Chondrocyte (in vitro differentiated cells): ENCODE results near the gene GRIP1. TPM values are rescaled to one million over a fixed set of nuclear protein-coding genes. Genes with fewer than 3 reads are reported as not detected.

Experiments
- DNase-seq: peaks from one replicate; pipeline ENCODE4 v3.0.0; 2021; ENCODE audit warnings: mixed read lengths, low spot score
- H3K27ac Mint-ChIP-seq: one replicate; pipeline ENCODE4 v1.8.0; 2021; ENCODE audit warnings: mild to moderate bottlenecking, moderate library complexity, mixed read lengths; ENCODE audit not compliant: unreplicated experiment
- H3K27me3 Mint-ChIP-seq: 2 replicates; pipeline ENCODE4 v1.8.0; 2021; ENCODE audit warnings: low read depth, mixed read lengths
- H3K36me3 Mint-ChIP-seq: 2 replicates; pipeline ENCODE4 v1.8.0; 2021; ENCODE audit warnings: low read depth, mixed read lengths
- H3K4me1 Mint-ChIP-seq: 2 replicates; pipeline ENCODE4 v1.8.0; 2021; ENCODE audit warnings: low read depth, mild to moderate bottlenecking, mixed read lengths
- H3K4me3 Mint-ChIP-seq: one replicate; pipeline ENCODE4 v1.8.0; 2021; ENCODE audit warnings: mild to moderate bottlenecking, moderate library complexity, mixed read lengths; ENCODE audit not compliant: unreplicated experiment
- H3K9me3 Mint-ChIP-seq: 2 replicates; pipeline ENCODE4 v1.8.0; 2021; ENCODE audit warnings: low read depth, mixed read lengths
- CTCF ChIP-seq: fragments of 200-600 bp; sonication (generic); IDR thresholded peaks from 2 replicates; pipeline ENCODE4 v1.5.0; 2021; ENCODE audit warnings: antibody characterized with exemption, mild to moderate bottlenecking, moderate library complexity
- long read RNA-seq: library from polyadenylated mRNA; stranded (forward); transcript quantifications from one replicate; pipeline ENCODE4 v2.0.0, GENCODE V29; 2021
- total RNA-seq: library from RNA; stranded (reverse); gene quantifications from 3 replicates; pipeline ENCODE4 v1.2.1, GENCODE V29; 2021

The GRIP1 gene
- 5.0 to 10.1 TPM (median 7.8 TPM) in 3 replicates for total RNA-seq
- long read RNA-seq, partial matches to known transcripts, result 1 of 3 reads
- long read RNA-seq, other reads (novel, unspliced or antisense), result 2 of 3 reads

- H3K4me3 Mint-ChIP-seq, result no peak within 1 kb of the TSS
- H3K27me3 Mint-ChIP-seq, result peaks cover 6% of the 10 kb centered on the region
These were observed at the start of gene GRIP1 for GRCh38 chr12:66678338-66679275. Gene GRIP1, minus strand, starts transcription at chr12:66679076. Its CDS starts 172 bp downstream, at chr12:66678904.

GRCh38 chr12:66726556-66726955, 47.7 kb upstream of the GRIP1 start:
- Mint-ChIP-seq H3K27me3 (no peaks in the 10 kb centered on the region), H3K27ac (no peak overlapping the region), H3K4me1 (no peaks in the 10 kb centered on the region), H3K36me3 (no peaks in the 10 kb centered on the region), H3K9me3 (no peaks in the 10 kb centered on the region), H3K4me3 (no peak overlapping the region)
- TF ChIP-seq CTCF, result no peak
- no peak for DNase-seq

More at GRCh38 chr12:66678338-66679275, at the start of gene GRIP1:
- no peak for DNase-seq
- Mint-ChIP-seq H3K4me1 (peaks cover 21% of the 10 kb centered on the region), H3K36me3 (no peaks in the 10 kb centered on the region), H3K27ac (no peak within 1 kb of the TSS), H3K9me3 (no peaks in the 10 kb centered on the region)
- no peak for TF ChIP-seq CTCF

- no peaks in the 10 kb centered on the region for H3K4me1 Mint-ChIP-seq
- H3K27me3 Mint-ChIP-seq, result no peaks in the 10 kb centered on the region
- H3K27ac Mint-ChIP-seq, result no peak overlapping the region
- no peak for DNase-seq
- TF ChIP-seq CTCF, result no peak
- H3K36me3 Mint-ChIP-seq, result no peaks in the 10 kb centered on the region
- no peak overlapping the region for H3K4me3 Mint-ChIP-seq
- peaks cover 5% of the 10 kb centered on the region for H3K9me3 Mint-ChIP-seq
These were observed 46.2 kb upstream of the GRIP1 start for GRCh38 chr12:66725031-66725430.

GRCh38 chr12:66724616-66725015, 45.7 kb upstream of the GRIP1 start:
- H3K27ac Mint-ChIP-seq, result no peak overlapping the region
- no peak for DNase-seq
- H3K36me3 Mint-ChIP-seq, result no peaks in the 10 kb centered on the region
- no peaks in the 10 kb centered on the region for H3K27me3 Mint-ChIP-seq
- TF ChIP-seq CTCF, result no peak
- no peak overlapping the region for H3K4me3 Mint-ChIP-seq
- peaks cover 5% of the 10 kb centered on the region for H3K9me3 Mint-ChIP-seq
- no peaks in the 10 kb centered on the region for H3K4me1 Mint-ChIP-seq

- Mint-ChIP-seq H3K27ac (no peak overlapping the region), H3K27me3 (no peaks in the 10 kb centered on the region), H3K4me1 (no peaks in the 10 kb centered on the region), H3K9me3 (peaks cover 5% of the 10 kb centered on the region), H3K4me3 (no peak overlapping the region), H3K36me3 (no peaks in the 10 kb centered on the region)
- TF ChIP-seq CTCF, result no peak
- no peak for DNase-seq
These were observed 45.1 kb upstream of the GRIP1 start for GRCh38 chr12:66724026-66724425.
